Astrocyte (in vitro differentiated cells and primary cell): ENCODE data around the gene FAF1.

Experiments used
- EZH2 ChIP-seq: IDR thresholded peaks from 2 replicates; pipeline ENCODE4 v1.6.1; 2012; ENCODE audit warnings: mild to moderate bottlenecking, low read length, inconsistent platforms; ENCODE audit not compliant: insufficient read depth
- TF ChIP-seq, protein P1 (sequence below): IDR thresholded peaks from 2 replicates; pipeline ENCODE4 v1.5.1; 2011; ENCODE audit warnings: low read depth, mild to moderate bottlenecking, inconsistent platforms, low read length, moderate library complexity; ENCODE audit not compliant: insufficient read depth

DNA sequence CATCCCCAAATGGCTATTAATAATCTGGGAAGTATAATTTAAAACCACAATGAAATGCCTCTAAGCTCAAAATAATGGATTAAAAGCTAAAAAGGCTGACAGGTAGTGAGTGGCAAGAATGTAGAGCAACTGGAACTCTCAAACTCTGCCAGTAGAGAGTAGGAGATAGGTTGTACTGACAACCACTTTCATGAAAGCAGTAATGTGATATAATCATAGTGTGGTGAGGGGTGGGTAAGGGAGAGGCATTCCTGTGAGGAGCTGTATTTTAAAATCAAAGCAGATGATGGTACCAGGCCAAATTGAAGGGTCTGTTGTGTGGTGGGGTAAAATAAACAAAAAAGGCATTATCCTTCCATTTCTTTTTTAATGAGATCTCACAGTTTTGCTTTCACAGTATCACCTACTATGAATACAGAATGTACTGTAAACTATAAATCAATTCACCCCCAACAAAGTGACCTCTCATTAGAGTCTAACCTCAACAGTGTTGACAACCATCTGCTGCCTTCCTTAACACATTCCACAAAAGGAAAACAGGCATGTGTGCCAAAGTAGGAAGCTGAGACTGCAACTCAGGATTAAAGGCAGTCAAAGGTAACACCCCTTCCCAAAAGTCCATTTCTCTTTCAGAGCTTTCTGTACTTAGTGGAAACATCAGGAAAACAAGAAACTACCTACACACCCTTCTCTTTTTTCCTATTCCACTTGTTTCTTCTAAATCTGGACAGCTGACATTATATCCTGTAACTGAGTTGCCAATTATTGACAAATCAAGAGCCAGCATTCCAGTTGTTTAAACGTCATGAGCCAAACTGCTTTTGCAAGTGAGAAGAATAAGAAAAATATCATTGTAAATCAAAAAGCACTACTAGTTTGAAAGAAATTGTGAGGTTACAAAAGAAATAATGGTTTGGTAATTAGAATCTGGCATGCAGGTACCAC lies 130.8 kb downstream of the FAF1 start:
- TF ChIP-seq, protein P1, sequence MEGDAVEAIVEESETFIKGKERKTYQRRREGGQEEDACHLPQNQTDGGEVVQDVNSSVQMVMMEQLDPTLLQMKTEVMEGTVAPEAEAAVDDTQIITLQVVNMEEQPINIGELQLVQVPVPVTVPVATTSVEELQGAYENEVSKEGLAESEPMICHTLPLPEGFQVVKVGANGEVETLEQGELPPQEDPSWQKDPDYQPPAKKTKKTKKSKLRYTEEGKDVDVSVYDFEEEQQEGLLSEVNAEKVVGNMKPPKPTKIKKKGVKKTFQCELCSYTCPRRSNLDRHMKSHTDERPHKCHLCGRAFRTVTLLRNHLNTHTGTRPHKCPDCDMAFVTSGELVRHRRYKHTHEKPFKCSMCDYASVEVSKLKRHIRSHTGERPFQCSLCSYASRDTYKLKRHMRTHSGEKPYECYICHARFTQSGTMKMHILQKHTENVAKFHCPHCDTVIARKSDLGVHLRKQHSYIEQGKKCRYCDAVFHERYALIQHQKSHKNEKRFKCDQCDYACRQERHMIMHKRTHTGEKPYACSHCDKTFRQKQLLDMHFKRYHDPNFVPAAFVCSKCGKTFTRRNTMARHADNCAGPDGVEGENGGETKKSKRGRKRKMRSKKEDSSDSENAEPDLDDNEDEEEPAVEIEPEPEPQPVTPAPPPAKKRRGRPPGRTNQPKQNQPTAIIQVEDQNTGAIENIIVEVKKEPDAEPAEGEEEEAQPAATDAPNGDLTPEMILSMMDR: no peak
- no peak for TF ChIP-seq EZH2
